Omental fat pad (tissue), 4 donors: ENCODE data around the gene TLR4. TPM values are rescaled to one million over a fixed set of nuclear protein-coding genes. Genes with fewer than 3 reads are reported as not detected.

Experiments used
- ATAC-seq: fragments of 150-250 bp; one replicate; pipeline ENCODE4 v1.9.1; 2016; ENCODE audit warnings: mild to moderate bottlenecking, moderate library complexity; ENCODE audit not compliant: low FRiP score
- DNase-seq: peaks from one replicate; pipeline ENCODE4 v3.0.0-alpha.2; 2019; ENCODE audit warnings: low spot score
- CTCF ChIP-seq, 3 donors: fragments of 450-650 bp; IDR thresholded peaks; one replicate each; pipeline ENCODE4 v1.5.1; 2016 to 2017; ENCODE audit warnings: antibody characterized with exemption in 3 of 3, mild to moderate bottlenecking in 3 of 3, moderate library complexity in 2 of 3
- total RNA-seq, 4 donors: library from RNA; depleted of rRNA; stranded (reverse); fragments of >200 nt; gene quantifications; one replicate each; pipeline ENCODE4 v1.1.0, GENCODE V29; 2016

TLR4 gene
- total RNA-seq, 4 donors from 2014 or later, result 89.1 to 129 (median 107) TPM

- DNase-seq (no peak), ATAC-seq (no peak)
- no peak for TF ChIP-seq CTCF (IDR thresholded peaks at IDR 0.05)
Measured at GRCh38 chr9:117732494-117732893, 28.3 kb downstream of the TLR4 start.

- DNase-seq (no peak), ATAC-seq (no peak)
- TF ChIP-seq CTCF (IDR thresholded peaks at IDR 0.05), result no peak
Measured at GRCh38 chr9:117733465-117733864, 29.3 kb downstream of the TLR4 start.

- no peak for TF ChIP-seq CTCF (IDR thresholded peaks at IDR 0.05)
- ATAC-seq (no peak), DNase-seq (no peak)
Measured at GRCh38 chr9:117734082-117734481, 29.9 kb downstream of the TLR4 start.

GRCh38 chr9:117734523-117735314, 30.5 kb downstream of the TLR4 start:
- no peak for TF ChIP-seq CTCF (IDR thresholded peaks at IDR 0.05)
- DNase-seq (no peak), ATAC-seq (no peak)

- TF ChIP-seq CTCF (IDR thresholded peaks at IDR 0.05), result no peak
- DNase-seq (no peak), ATAC-seq (no peak)
Measured at GRCh38 chr9:117737721-117738226, 33.6 kb downstream of the TLR4 start.

GRCh38 chr9:117739206-117739605, 35.0 kb downstream of the TLR4 start:
- DNase-seq (no peak), ATAC-seq (no peak)
- TF ChIP-seq CTCF (IDR thresholded peaks at IDR 0.05), result no peak
